GM19372 (cell line): ENCODE measurements around the gene SALL2.
A peak's percentile ranks its signal among the peaks of the same experiment; 100 is the strongest.

ENCODE experiments used
- ATAC-seq: cut with Tn5 transposase; IDR thresholded peaks from one replicate; pipeline ENCODE4 v1.9.1; 2021; ENCODE audit warnings: mild to moderate bottlenecking, low read depth, moderate library complexity; ENCODE audit not compliant: unreplicated experiment

Gene SALL2

DNA sequence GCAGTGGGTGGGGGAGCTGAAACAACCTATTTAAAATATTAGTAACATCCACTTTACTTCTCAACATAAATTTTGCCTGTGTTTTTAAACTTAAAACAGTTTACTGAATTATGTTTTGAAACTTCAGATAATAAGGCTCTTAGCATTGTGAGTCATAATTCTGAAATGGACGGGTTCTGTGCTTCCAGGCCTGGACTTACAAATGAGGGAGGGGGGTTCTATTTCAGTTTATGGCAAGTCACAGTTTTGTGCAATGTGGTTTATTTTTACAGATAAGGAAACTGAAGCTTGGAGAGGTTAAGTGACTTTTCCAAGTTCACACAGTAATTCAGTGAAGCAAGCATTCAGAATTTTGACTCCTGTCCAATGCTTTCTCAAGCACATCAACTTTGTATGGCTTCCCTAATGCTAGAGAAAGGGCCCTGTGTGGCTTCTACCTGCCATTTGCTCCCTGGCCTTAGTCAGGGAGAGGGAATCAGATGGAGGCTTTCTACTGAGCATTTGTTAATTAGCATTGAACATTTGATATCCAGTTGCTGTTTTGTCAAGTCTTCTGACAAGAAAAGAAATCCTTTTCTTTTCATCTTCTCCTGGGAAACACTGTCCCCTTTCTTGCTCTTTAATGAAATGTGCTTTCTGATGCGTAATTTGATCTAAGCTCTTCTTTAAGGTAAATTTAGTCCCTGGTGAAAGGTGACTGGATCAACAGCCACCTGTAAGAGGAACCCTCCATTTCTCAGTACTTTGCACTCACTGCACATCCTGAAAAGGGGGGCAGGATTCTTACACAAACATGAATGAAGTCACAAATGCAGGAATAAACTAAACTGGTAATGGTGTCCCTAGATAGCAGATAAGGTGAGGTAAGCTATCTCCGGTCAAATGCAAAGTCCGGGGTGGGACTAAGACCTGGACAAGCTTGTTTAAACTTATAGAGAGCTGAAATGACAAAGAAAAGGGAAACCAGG, 2.5 kb upstream of the SALL2 start:
- ATAC-seq = no peak

DNA sequence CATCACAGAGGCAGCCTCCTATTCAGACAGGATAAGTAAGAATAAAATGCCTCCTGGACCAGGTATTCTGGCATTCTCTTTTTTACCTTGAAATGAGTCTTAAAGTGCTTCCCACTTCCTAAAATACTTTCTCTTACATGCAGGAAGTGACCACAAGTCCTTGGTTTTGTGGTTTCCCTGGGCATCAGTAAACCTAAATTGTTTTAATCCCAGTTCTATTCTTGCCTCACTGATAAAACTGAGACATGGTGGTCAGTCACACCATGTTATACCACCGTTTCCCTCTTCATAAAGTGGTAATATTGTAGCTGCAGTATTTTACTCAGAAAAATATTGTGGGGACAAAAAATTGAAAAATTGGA, 1.2 kb upstream of the SALL2 start:
- ATAC-seq = no peak

DNA sequence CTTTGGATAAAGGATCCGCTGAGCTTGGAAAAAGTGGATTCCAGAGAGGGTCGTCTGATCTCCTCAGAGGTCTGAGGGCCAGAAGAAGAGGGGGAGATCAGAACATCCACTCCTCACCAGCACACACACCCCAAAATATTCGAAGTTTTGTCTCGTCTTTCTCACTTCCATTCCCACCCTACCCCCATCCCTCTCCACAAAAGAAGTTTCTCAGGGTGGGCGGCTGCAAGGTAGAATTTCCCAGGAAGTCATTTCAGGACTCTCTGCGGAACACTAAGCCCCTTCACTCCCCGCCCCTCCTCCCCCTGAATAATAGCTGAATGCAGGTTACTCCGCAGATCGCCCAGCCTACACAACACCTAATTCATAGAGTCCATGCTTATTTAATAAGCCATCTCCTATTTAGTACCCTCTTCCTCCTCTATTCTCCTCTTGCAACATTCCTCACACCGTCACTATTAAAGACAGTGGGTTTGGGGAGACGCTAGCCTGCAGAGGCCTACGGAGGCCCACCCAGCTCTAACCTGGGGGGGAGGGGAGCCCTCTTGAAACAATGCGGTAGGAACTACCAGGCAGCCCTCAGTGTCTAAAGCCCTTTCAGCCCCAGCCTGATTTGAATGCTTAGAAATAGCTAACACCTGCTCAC, 649 bp upstream of the SALL2 start:
- ATAC-seq = no peak

DNA sequence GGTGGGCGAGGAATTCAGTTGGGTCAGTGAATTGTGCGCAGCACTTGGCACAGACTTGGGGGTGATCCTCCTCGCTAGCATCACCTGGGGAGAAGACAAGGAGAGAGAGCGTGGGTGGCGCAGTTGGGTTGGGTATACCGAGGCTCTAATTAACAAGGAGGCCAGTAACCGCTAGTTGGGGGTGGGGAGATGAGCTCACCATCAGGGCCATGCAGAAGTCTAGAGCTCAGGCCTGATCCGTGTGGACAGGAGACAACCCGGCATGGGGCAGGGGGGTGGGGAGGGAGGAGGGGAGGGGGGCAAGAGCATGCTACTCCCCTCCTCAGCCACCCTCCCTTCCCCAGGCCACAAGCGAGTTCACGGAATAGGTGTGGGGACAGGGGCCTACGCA, 580 bp downstream of the SALL2 start:
- ATAC-seq = no peak

DNA sequence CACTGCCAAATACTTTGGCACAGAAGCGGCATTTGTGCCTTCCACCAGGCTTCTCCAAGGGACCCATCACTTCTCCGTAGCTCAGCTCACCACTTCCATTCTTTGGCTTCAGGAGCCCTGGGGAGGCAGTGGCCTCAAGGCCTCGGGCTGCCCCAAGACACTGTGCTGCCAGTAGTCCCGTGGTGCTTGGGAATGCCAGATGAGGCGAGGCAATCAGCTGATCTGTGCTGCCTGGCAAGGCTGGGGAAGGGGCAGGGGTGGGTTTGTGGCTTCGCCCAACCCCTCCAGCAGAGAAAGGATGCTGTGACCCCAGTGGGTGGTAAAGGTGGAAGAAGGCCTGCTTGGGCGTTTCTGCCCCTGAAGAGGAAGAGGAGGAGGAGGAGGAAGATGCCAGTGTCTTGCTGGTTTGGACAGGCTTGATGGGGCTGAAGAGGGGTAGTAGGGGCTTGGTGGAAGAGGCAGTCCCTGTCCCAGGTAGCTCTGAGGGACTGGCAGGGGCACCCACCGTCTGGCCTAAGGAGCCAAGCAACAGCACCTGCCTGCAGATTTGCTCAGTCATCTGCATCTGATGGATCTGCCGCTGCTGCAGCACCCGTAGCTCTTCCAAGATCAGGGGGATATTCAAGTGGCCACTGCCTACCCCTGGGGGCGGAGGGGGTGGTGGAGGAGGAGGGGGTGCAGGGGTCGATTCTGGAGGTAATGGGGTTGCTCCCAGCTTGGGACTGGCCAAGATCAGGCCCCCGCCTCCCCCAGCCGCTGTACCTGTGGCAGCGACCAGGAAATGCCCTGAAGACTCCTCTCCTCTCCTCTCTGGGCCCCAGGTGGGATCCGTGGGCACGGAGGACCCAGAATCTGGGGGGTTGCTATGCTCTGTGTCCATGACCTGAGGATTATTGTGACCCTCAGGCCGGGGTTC, 1.3 kb downstream of the SALL2 start:
- ATAC-seq = no peak

DNA sequence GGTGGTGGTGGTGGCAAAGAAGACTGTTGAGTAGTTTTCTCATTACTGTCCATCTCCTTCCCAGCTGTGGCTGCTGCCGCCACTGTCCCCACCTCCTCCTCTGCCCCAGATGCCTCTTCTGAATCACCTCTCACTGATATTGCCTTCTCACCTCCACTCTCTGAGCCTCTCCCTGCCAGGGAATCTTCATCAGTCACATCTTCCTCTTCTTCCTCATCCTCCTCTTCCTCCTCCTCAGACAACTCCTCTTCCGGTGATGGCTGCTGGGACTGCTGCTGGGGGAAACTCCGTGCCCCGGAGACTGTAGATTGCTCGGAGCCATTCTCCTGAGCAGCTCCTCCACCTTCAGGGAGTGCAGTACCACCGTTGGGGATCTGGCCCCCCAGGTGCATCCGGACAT, 2.9 kb downstream of the SALL2 start:
- no peak for ATAC-seq

DNA sequence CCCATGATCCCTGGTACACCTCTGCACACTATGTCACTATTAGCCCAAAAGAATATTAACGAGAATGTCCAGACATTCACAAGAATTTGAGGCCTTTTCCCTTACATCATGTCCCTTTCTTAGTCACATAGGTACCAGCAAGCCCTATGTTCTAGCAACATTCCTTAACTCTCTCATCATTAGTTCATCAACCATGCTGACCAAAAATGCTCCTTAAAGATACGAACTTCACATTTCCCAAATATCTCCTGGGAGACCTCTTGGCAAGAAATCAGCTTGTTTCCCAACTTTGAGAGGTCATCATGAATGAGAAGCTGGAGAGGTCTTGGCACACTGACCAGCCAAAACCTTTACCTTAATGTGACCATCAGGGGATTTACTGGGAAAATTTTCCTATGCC, 4.6 kb downstream of the SALL2 start:
- no peak for ATAC-seq

DNA sequence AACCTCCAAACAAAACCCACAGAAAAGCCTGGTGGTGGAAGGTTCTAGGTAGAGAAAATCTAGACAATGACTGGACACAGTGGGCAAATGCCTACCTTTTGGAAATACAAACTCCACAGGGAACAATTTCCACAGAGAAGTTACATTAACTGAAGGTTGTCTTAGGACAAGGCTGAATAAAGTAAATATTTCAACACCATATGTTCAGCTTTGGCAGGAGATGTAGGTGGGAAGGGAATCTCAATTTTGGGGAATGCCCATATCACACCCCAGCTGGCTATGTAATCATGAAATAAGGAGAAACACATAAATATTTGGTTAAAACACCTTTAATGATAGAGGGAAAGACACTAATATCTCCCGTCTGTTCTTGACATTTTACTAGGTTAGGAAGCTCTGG, 5.4 kb downstream of the SALL2 start:
- ATAC-seq = no peak

DNA sequence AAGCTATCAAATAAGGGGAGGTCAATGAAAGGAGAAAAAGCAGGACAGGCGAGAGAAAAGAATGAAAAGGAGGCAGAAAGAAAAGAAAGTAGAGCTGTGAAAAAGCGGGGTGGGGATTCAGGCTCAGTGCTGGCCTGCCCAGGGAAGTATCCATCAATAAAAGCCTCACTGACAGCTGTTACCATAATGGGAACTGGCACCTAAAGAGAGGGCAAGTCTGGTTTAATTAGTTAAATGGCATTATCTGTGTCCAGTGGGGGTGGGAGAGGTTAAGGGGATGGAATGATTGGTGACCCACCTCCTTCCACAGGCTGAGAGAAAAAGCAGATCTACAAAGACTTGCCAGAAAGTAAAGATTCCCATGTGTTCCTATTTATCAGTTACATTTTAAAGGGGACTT, 7.4 kb downstream of the SALL2 start:
- no peak for ATAC-seq

DNA sequence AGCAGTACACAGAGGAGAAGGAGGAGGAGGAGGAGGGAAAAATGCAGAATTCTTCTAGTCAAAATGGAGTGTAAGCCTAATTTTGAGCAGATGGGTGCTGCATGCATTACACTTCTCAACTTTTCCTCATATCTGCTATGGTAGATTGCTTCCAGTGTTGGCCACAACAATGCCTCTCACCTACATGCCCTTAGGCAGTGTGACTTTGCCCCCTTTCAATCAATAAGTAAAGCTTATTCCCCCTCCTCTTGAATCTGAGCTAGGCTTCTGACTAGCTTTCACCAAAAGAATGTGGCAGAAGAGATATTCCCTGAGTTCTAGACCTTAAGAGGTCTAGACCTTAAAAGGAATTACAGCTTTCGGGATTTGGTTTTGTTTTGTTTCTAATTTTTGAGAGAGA, 11.8 kb downstream of the SALL2 start:
- ATAC-seq = no peak

DNA sequence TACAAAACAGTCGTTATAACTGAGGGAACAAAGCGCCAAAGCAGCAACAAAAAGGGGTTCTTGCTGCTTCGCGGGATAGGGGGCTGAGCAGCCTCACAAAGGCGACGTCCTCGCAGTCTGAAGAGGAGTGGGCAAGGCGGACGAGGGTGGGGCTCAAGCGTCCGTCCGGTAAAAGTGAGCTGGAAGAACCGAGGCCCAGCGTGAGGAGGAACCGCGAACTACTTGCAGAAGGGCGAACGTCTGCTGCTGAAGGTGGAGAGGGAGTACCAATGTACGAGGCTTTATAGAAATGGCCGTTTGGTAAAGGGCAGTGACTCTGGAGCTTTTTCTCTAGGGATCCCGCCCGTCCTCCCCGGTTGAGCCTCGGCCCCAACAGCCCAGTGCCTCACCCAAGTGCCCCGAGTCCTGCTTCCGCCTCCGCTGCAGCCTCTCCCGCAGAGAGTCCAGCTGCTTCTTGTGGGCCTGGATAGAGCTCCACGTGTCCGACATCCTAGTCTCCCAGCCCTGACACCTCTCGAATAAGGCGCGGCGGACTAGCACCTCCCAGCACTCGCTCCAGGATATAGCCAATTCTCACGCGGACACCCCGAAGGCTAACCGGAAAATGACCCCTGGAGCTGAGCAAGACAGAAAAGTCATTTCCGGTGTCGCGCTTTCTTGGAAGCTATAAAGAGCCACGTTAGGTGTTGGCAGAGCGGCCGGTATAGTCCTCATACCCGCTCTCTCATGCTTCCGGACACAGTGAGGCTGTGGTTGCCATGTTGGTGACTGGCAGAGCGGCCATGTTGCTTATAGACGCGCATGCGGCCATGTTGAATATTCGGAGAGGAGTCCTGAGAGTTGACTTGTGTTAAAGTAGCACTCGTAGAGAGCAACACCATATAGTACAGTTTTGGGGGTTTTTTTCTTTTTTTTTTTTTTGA, 15.2 kb downstream of the SALL2 start, which contains the start of gene METTL3:
METTL3 (minus strand) TSS at position 606 of the 923 bp plus-strand sequence; CDS start at position 489, 117 bp downstream.
- ATAC-seq = peak; percentile 99

DNA sequence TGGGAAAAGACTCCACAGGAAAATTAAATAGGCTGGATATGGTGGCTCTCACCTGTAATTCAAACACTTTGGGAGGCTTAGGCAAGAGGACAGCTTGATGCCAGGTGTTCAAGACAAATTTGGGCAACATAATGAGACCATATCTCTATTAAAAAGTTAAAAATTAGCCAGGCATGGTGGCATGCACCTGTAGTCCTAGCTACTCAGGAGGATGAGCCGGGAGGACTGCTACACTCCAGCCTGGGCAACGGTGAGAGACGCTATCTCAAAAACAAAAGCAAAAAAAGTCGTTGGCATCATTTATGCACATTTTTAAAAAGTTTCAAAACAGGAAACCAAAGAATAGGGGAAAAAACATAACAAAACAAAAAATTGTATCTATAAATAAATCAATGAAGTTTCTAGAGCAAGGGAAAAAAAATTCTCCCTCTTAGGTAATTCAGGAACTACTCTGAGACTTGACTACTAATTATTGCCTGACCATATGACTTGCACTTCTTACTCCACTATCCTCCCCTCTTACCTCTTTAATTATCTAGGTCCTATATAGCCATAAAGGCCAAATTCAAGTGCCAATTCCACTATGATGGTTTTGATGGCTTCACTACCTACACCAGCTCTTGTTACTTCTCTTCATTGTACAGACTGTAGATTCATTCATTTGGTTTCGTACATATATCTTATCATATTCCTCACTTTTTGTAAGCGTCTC, 16.6 kb downstream of the SALL2 start:
- no peak for ATAC-seq

DNA sequence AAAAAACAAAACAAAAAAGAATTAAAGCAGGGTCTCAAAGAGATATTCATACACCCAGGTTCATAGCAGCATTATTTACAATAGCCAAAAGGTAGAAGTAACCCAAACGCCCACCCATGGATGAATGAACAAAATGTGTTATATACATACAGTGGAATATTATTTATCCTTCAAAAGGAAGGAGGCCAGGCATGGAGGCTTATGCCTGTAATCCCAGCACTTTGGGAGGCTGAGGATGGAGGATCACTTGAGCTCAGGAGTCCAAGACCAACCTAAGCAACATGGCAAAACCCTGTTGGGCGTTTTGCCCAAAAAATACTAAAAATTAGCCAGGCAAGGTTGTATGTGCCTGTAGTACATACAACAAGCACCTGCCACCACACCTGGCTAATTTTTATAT, 19.6 kb downstream of the SALL2 start:
- ATAC-seq = no peak

DNA sequence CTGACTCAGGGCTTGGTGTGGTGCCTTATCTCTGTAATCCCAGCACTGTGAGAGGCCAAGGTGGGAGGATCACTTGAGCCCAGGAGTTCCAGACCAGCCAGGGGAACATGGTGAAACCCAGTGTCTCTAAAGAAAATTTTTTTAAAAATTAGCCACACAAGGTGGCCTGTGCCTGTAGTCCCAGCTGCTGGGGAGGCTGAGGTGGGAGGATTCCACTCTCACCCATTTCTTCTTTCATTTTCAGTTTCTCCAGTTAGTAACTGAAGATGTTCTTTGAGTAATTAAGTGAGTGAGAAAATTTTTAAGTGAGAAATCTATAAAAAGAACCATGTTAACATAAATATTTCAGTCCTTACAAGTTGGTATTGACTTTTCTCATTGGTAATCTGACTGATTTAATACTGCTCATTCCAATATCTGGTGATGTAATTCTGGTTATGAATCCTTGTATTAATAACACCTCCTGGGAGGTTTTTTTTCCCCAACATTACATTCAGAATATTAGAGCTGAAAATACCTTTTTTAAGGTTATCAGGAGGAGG, 21.1 kb downstream of the SALL2 start:
- ATAC-seq = peak; percentile 88

DNA sequence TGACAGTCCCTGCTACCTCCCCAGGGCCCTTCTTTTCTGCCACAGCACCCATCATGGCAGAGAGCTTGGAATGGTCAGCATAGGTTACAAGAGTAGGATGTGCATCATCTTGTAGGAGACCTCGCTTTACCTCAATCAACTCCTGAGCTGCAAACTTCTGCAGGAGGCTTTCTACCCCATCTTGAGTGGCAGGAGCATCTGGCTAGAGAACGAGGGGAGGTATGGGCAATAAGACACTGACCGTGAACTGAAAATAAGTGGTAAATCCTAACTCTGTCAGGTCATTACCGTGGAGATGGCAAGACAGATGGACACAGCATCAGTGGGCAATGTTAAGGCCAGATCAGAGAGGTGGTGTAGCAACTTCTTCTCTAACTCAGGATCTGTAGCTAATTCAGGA, 22.8 kb downstream of the SALL2 start:
- no peak for ATAC-seq

DNA sequence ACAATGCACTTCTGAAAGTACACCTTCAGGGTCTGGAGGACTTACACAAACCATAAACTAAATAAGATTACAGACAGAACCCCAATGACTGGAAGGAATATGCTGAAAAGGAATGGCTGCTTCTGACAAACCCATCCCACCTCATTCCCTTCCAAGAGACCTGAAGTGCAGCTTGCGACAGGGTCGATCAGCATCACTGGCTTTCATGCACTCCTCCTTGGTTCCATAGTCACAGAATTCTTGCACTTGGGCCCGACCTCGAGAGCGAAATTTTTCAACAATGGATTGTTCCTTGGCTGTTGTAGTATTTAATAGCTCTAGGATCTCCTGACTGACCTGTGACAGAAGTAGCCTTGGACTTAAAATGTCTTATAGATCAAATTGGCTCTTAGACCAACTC, 24.6 kb downstream of the SALL2 start:
- ATAC-seq = no peak

DNA sequence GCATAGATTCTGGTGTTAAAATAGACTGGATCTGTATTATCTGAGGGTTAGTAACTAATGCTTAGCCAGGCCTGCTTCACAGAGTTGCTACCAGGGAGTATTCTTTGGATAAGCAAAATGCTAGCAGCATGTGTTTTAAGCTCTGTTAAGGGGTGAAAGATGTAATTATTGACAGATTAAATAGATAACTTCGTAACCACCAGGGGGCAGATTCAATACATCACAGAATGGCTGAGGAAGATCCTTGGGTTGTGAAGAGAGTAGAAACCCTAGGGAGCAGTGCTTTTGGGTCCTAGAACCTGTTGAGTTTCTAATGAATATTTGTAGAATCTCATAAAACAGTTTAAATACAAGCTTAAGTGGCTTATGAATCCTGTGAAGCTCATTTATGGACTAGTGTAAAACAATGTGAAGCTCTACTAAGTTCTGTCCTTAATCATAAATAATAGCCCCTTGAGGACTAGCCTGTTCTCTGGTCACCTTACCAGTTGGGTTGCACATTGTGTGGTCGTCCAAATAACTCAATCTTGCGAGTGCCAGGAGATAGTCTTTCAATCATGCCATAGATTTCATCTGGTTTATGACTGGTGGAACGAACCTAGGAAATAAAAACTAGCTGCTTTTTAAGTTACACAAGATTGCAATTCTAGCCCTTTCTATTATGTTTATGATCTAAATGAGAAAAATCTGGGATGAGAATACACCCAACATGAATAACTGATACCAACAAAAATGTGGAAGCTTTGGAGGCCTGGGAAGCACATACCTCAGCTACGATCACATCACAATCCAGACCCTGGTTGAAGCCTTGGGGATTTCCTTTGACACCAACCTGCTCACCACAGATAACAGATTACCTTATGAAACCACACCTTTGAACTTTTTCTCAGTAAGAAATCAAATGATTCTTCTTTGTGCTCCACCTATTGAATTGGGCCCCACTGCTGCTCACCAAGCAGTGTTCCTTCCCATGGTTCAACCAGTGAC, 27.3 kb downstream of the SALL2 start:
- ATAC-seq = peak; percentile 54

DNA sequence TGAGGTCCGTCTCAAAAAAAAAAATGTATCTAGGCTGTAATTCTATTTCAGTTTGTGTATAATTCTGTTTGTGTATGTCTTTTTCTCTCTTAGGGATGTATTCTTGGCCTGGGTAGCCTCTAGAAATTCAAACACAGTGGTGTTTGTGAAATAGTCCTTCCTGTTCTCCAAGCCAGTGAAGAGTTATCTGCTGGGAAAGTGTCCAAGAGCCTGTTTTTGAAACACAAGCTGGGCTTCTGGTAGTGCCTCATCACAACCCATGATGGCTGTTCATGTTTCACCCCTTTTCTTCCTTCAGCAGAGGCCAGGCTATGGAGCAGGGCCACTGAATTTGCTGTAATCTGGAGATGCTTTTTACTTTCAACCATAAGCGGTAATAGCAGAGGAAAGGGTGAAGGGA, 29.7 kb downstream of the SALL2 start:
- ATAC-seq = no peak
